PC-9 (cell line): Measurements from ENCODE around the gene DHRS4L2. TPM values are rescaled to one million over a fixed set of nuclear protein-coding genes. Genes with fewer than 3 reads are reported as not detected.
"Not testable (repeated sequence)": the region's sequence is repeated elsewhere in the genome, so short reads cannot be mapped to it uniquely, and the experiment has no call there.

Source experiments
- BruUV-seq: library from RNA; stranded (reverse); fragments of 400-500 nt; replicated peaks from 2 replicates; lab custom pipeline; 2021; lab: Mats Ljungman, UMichigan
- CTCF ChIA-PET: fragments of 300-600 bp; sonication (Branson Sonifier 250); formaldehyde crosslinking; loops from one replicate; lab custom pipeline; 2022; ENCODE audit warnings: antibody characterized with exemption; lab: Charles Lee
- POLR2A ChIA-PET: fragments of 300-600 bp; sonication (Branson Sonifier 250); formaldehyde crosslinking; loops from one replicate; lab custom pipeline; 2022; ENCODE audit warnings: antibody characterized with exemption; ENCODE audit not compliant: unreplicated experiment; lab: Charles Lee
- DNase-seq, 2 experiments: peaks; one replicate each; pipeline versions ENCODE4 v3.0.0 to v3.0.0-alpha.2; 2015 to 2022; ENCODE audit warnings: mixed read lengths in 1 of 2
- H2AFZ ChIP-seq: fragments of 200-600 bp; sonication (generic); 2 replicates; pipeline ENCODE4 v1.8.1; 2017; ENCODE audit warnings: antibody characterized with exemption
- H3F3A ChIP-seq: fragments of 200-600 bp; sonication (generic); 2 replicates; pipeline ENCODE4 v1.8.1; 2017; ENCODE audit warnings: antibody characterized with exemption, mild to moderate bottlenecking, low read depth; ENCODE audit not compliant: insufficient read depth
- H3K27ac ChIP-seq: fragments of 200-600 bp; sonication (generic); 2 replicates; pipeline ENCODE4 v1.6.1; 2016; ENCODE audit warnings: mixed run types
- H3K27me3 ChIP-seq: fragments of 200-600 bp; sonication (generic); 2 replicates; pipeline ENCODE4 v1.6.1; 2016; ENCODE audit warnings: low read depth, mixed run types; ENCODE audit not compliant: insufficient read depth
- H3K36me3 ChIP-seq: fragments of 200-600 bp; sonication (generic); 2 replicates; pipeline ENCODE4 v1.6.1; 2016; ENCODE audit warnings: low read depth, mixed run types
- H3K4me1 ChIP-seq: fragments of 200-600 bp; sonication (generic); replicated peaks from 2 replicates; pipeline ENCODE4 v1.6.1; 2016; ENCODE audit warnings: mixed run types; ENCODE audit not compliant: insufficient read depth
- H3K4me2 ChIP-seq: fragments of 200-600 bp; sonication (generic); 2 replicates; pipeline ENCODE4 v1.6.1; 2017; ENCODE audit warnings: mixed run types
- H3K4me3 ChIP-seq: fragments of 200-600 bp; sonication (generic); 2 replicates; pipeline ENCODE4 v1.6.1; 2016; ENCODE audit warnings: mixed run types
- H3K79me2 ChIP-seq: fragments of 200-600 bp; sonication (generic); 2 replicates; pipeline ENCODE4 v1.6.1; 2017; ENCODE audit warnings: low read depth, mixed run types
- H3K9me2 ChIP-seq: fragments of 200-600 bp; sonication (generic); 2 replicates; pipeline ENCODE4 v1.8.1; 2017; ENCODE audit warnings: mild to moderate bottlenecking; ENCODE audit not compliant: insufficient read depth
- H3K9me3 ChIP-seq: fragments of 200-600 bp; sonication (generic); 2 replicates; pipeline ENCODE4 v1.8.1; 2016; ENCODE audit warnings: low read depth; ENCODE audit not compliant: insufficient read depth
- H4K20me1 ChIP-seq: fragments of 200-600 bp; sonication (generic); 2 replicates; pipeline ENCODE4 v1.8.1; 2017; ENCODE audit not compliant: insufficient read depth
- EZH2 ChIP-seq: fragments of 200-600 bp; sonication (generic); IDR thresholded peaks from 2 replicates; pipeline ENCODE4 v1.8.0; 2017; ENCODE audit warnings: antibody characterized with exemption, low read depth
- intact Hi-C: fragments of 100-400 bp; cut with micrococcal nuclease; formaldehyde crosslinking; loops from one replicate; pipeline ENCODE4 v1.10.0; 2022; ENCODE audit not compliant: unreplicated experiment
- total RNA-seq: library from RNA; stranded (reverse); gene quantifications from 2 replicates; pipeline ENCODE4 v1.2.3, GENCODE V29; 2021
- TF ChIP-seq, protein P1 (sequence below): fragments of 200-600 bp; sonication (generic); conservative IDR thresholded peaks from 2 replicates; pipeline ENCODE4 v1.6.1; 2017; ENCODE audit warnings: mixed run types, antibody characterized with exemption, mild to moderate bottlenecking, moderate library complexity

Gene DHRS4L2
- total RNA-seq, 1 experiment from 2014 or later: 14.8 TPM

DNA sequence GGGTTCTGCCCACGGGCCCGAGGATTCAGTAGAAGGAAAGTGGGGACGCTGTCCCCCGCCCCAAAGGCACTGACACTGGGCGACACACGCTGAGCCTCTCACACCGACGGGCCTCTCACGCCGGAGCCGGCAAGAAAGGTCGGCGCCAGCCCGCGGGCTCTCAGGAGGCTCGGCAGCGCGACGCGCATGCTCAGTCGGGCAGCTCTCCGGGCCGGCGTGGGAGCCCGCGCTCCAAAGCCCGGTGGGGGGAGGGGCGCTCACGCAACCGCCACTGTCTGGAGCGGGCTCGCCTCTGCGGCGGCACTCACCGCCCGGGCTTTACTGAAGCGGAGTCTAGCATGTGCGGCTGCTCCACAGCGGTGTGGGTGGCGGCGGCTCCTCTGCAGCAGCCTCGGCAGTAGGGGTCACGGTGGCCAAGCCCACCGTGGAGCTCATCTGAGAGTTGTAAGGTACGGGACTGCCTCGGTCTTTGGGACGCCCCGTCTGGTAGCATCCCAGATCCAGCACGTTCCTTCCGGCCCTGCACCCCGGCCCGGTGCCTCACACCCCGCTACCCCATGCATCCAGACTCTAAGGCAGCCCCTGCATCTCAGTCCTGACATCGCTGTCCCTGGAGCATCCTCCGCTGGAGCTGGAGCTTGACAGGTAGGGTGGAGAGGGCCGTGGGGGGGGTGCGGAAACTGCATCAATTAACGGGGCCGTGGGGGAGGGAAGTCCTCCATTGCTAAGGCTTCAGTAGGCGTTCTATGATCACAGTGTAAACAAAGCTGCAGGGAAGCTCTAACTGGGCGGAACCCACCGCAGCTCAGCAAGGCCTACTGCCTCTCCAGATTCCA is 18.3 kb downstream of the DHRS4L2 start:
- H2AFZ ChIP-seq, H3K27ac ChIP-seq, H3K4me1 ChIP-seq, H3K9me2 ChIP-seq, H3K9me3 ChIP-seq, CTCF ChIA-PET, H3K79me2 ChIP-seq, H3K36me3 ChIP-seq, intact Hi-C loops, POLR2A ChIA-PET, H3F3A ChIP-seq, BruUV-seq, H3K27me3 ChIP-seq, H4K20me1 ChIP-seq: not testable (repeated sequence)
- Histone ChIP-seq H3K4me3 (peak overlapping the region; percentile 51; the same call in 1 of the 2 replicates), H3K4me2 (peak overlapping the region; percentile 70)
- DNase-seq: peak in 1 of 2 experiments; percentile 37

DNA sequence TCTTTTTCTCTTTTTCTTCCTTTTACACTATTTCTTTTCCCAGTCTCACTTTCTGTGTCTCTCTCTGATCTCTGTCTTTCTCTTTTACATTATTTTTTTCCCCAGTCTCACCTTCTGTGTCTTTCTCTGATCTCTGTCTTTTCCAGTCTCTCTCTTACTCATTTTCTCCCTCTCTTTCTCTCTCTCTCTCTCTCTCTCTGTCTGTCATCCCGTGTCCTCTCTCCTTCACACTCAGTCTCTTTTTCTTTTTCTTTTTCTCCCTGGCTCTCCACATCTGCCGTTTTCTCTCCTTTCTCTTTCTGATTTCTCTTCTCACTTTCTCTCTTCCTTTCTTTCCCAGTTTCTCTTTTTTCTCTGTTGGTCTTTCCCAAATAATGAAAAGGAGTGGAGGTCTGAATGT is 22.3 kb downstream of the DHRS4L2 start:
- no peaks in the 10 kb centered on the region for H4K20me1 ChIP-seq
- H3K27me3 ChIP-seq: no peaks in the 10 kb centered on the region
- POLR2A ChIA-PET: no interaction called here
- no peak overlapping the region for H3K4me2 ChIP-seq
- no peak overlapping the region for H3K4me3 ChIP-seq
- no peaks in the 10 kb centered on the region for H3K9me3 ChIP-seq
- H3K27ac ChIP-seq: no peak overlapping the region
- H3F3A ChIP-seq: no peaks in the 10 kb centered on the region
- H3K79me2 ChIP-seq: no peaks in the 10 kb centered on the region
- H3K4me1 ChIP-seq: no peaks in the 10 kb centered on the region
- no peak overlapping the region for H2AFZ ChIP-seq
- no peaks in the 10 kb centered on the region for H3K9me2 ChIP-seq
- intact Hi-C loops: no loop called here
- TF ChIP-seq, protein P1, sequence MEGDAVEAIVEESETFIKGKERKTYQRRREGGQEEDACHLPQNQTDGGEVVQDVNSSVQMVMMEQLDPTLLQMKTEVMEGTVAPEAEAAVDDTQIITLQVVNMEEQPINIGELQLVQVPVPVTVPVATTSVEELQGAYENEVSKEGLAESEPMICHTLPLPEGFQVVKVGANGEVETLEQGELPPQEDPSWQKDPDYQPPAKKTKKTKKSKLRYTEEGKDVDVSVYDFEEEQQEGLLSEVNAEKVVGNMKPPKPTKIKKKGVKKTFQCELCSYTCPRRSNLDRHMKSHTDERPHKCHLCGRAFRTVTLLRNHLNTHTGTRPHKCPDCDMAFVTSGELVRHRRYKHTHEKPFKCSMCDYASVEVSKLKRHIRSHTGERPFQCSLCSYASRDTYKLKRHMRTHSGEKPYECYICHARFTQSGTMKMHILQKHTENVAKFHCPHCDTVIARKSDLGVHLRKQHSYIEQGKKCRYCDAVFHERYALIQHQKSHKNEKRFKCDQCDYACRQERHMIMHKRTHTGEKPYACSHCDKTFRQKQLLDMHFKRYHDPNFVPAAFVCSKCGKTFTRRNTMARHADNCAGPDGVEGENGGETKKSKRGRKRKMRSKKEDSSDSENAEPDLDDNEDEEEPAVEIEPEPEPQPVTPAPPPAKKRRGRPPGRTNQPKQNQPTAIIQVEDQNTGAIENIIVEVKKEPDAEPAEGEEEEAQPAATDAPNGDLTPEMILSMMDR: no peak
- TF ChIP-seq EZH2: no peak
- no TSS peak for BruUV-seq
- DNase-seq: no peak
- CTCF ChIA-PET: interaction anchor here (0.7 kb wide), 1 partner anchor 26 kb away, joined by 3 read pairs; no protein-coding TSS in a partner anchor
- H3K36me3 ChIP-seq: no peaks in the 10 kb centered on the region

DNA sequence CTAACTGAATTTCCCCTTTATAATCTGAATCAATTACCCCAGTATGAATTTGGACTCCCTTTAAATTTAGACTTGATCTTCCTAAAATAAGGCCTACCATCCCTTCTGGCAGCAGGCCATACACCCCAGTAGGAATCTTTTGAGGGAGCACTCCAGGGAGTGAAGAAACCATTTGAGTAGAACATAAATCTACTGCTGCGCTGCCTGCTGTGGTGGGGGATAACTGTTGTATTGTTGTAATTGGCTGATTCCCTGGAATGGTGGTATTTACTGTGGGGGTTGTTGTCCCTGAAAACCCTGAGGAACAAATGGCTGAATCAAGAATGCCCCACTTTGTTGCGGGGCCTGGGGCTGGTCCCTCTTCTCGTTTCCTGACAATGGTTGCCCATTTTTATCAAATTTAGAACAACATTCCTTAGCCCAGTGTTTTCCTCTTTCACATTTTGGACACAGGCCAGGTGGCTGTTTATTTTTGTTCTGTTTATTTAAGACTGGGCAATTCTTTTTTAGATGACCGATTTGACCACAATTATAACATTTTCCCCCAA is 24.1 kb downstream of the DHRS4L2 start:
- DNase-seq, BruUV-seq, H2AFZ ChIP-seq, H3K4me1 ChIP-seq, H3K4me2 ChIP-seq, H3K36me3 ChIP-seq, H3K79me2 ChIP-seq, H3K27ac ChIP-seq, CTCF ChIA-PET, intact Hi-C loops, POLR2A ChIA-PET, H3K4me3 ChIP-seq, H3K9me3 ChIP-seq, H3K9me2 ChIP-seq, H4K20me1 ChIP-seq, H3K27me3 ChIP-seq, H3F3A ChIP-seq: not testable (repeated sequence)

DNA sequence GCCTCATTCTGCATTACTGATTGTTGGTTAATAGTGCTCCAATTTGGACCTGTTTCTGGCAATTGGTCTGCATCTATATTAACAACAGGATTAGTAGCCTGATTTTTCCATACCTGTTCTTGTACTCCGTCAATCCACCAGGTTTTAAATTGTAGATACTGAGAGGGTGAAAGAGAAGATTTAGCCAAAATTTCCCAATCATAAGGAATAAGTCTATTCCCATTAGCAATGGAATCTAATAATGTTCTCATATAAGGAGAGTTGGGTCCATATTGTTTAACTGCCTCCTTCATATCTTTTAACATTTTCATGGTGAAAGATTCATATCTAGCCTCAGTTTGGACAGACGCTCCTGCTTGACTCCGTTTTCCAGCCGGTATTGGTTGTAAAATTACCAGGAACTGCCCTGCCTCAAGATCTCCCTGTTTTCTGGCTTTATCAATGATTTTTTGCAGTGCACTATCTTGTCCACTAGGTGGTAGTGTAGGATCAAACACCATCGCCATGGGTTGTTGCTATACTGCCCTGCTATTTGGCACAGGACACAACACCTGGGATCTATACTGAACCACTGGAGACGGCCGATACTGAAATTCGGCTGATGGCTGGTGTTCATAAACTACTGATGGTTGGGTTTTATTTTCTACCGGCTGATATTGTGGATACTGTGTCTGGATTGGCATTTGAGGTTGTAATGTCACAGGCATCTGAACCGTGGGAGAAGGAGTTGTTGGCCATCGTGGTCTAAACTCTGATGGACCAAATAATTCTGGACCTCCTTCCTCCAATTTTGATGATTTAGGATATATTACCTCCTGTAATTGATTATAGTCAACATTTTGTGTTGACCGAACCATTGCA is 25.2 kb downstream of the DHRS4L2 start:
- Histone ChIP-seq H3K9me2 (no peaks in the 10 kb centered on the region), H4K20me1 (no peaks in the 10 kb centered on the region), H3K27ac (no peak overlapping the region), H2AFZ (no peak overlapping the region), H3K4me2 (no peak overlapping the region), H3K4me3 (no peak overlapping the region), H3K79me2 (no peaks in the 10 kb centered on the region), H3K27me3 (no peaks in the 10 kb centered on the region), H3K9me3 (no peaks in the 10 kb centered on the region), H3F3A (no peaks in the 10 kb centered on the region), H3K36me3 (no peaks in the 10 kb centered on the region), H3K4me1 (no peaks in the 10 kb centered on the region)
- DNase-seq: peak; percentile 37 to 40
- ChIA-PET POLR2A (no interaction called here), CTCF (no interaction called here)
- intact Hi-C loops: loop anchor here (1.0 to 2.0 kb wide), 4 partner anchors 23 to 95 kb away; no protein-coding TSS in a partner anchor
- TF ChIP-seq EZH2: no peak
- TF ChIP-seq, protein P1: peak; percentile 85
- no TSS peak for BruUV-seq

DNA sequence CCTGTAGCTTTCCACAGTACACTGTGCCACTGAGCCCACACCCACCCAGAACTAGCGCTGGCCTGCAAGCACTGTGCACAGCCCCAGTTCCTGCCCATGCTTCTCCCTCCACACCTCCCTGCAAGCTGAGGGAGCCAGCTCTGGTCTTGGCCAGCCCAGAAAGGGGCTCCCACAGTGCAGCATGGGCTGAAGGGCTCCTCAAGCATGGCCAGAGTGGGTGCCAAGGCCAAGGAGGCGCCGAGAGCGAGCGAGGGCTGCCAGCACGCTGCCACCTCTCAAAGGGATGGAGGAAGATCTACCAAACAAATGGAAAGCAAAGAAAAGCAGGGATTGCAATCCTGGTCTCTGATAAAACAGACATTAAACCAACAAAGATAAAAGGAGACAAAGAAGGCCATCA is 27.0 kb downstream of the DHRS4L2 start:
- H3K9me2 ChIP-seq, POLR2A ChIA-PET, H2AFZ ChIP-seq, H3K4me1 ChIP-seq, H3K4me3 ChIP-seq, H3K79me2 ChIP-seq, BruUV-seq, H3K27ac ChIP-seq, DNase-seq, H3K36me3 ChIP-seq, H4K20me1 ChIP-seq, CTCF ChIA-PET, H3K9me3 ChIP-seq, H3K27me3 ChIP-seq, H3F3A ChIP-seq, H3K4me2 ChIP-seq: not testable (repeated sequence)
- intact Hi-C loops: loop anchor here (2.0 kb wide), 3 partner anchors 21 to 93 kb away; no protein-coding TSS in a partner anchor
